LNCAP (cell line): ENCODE data around the gene PHLPP2.

Source experiments
- CTCF ChIP-seq: fragments of 450-650 bp; IDR thresholded peaks from 2 replicates; pipeline ENCODE4 v1.5.1; 2017; ENCODE audit warnings: mild to moderate bottlenecking

PHLPP2 gene

GRCh38 chr16:71732587-71732986 is 8.1 kb upstream of the PHLPP2 start:
- no peak for TF ChIP-seq CTCF

GRCh38 chr16:71727551-71728324 is 3.2 kb upstream of the PHLPP2 start:
- no peak for TF ChIP-seq CTCF

GRCh38 chr16:71726476-71727315 is 2.2 kb upstream of the PHLPP2 start:
- TF ChIP-seq CTCF = no peak

GRCh38 chr16:71723537-71724319 is 773 bp downstream of the PHLPP2 start:
- no peak for TF ChIP-seq CTCF

- TF ChIP-seq CTCF = no peak
Observed at GRCh38 chr16:71722801-71723536, 1.5 kb downstream of the PHLPP2 start.

- TF ChIP-seq CTCF = no peak
Observed at GRCh38 chr16:71721066-71721740, 3.3 kb downstream of the PHLPP2 start.
